GM23338 (cell line): ENCODE measurements around the gene TMEM209. TPM values are rescaled to one million over a fixed set of nuclear protein-coding genes. Genes with fewer than 3 reads are reported as not detected.
A peak's percentile ranks its signal among the peaks of the same experiment; 100 is the strongest.

Experiments used
- ATAC-seq: fragments of 200-7000 bp; cut with Tn5 transposase; 3 replicates; pipeline ENCODE4 v1.9.1; 2020
- DNase-seq: peaks from one replicate; pipeline ENCODE4 v3.0.0-alpha.2; 2015; ENCODE audit warnings: low spot score
- H2AFZ ChIP-seq: fragments of 200-600 bp; sonication (generic); 2 replicates; pipeline ENCODE4 v1.8.0; 2016; ENCODE audit warnings: antibody characterized with exemption, mild to moderate bottlenecking, moderate library complexity
- H3F3A ChIP-seq: fragments of 200-600 bp; sonication (generic); replicated peaks from 2 replicates; pipeline ENCODE4 v1.8.0; 2017; ENCODE audit warnings: antibody characterized with exemption, mixed run types, low read depth
- H3K27ac ChIP-seq: fragments of 200-600 bp; sonication (generic); 2 replicates; pipeline ENCODE4 v1.6.1; 2016; ENCODE audit warnings: low read depth
- H3K27me3 ChIP-seq: fragments of 200-600 bp; sonication (generic); 2 replicates; pipeline ENCODE4 v1.8.0; 2016; ENCODE audit warnings: mild to moderate bottlenecking, mixed run types, moderate library complexity; ENCODE audit not compliant: insufficient read depth
- H3K36me3 ChIP-seq: fragments of 200-600 bp; sonication (generic); 2 replicates; pipeline ENCODE4 v1.8.0; 2016; ENCODE audit warnings: mild to moderate bottlenecking; ENCODE audit not compliant: insufficient read depth
- H3K4me1 ChIP-seq: fragments of 200-600 bp; sonication (generic); 2 replicates; pipeline ENCODE4 v1.8.0; 2016; ENCODE audit warnings: mild to moderate bottlenecking, moderate library complexity; ENCODE audit not compliant: insufficient read depth
- H3K4me2 ChIP-seq: fragments of 200-600 bp; sonication (generic); 2 replicates; pipeline ENCODE4 v1.7.1; 2017; ENCODE audit warnings: mixed run types
- H3K4me3 ChIP-seq: fragments of 200-600 bp; sonication (generic); 2 replicates; pipeline ENCODE4 v1.6.1; 2016; ENCODE audit warnings: mixed run types
- H3K79me2 ChIP-seq: fragments of 200-600 bp; sonication (generic); replicated peaks from 2 replicates; pipeline ENCODE4 v1.8.0; 2017; ENCODE audit warnings: mild to moderate bottlenecking; ENCODE audit not compliant: insufficient read depth
- H3K9me2 ChIP-seq: fragments of 200-600 bp; sonication (generic); 2 replicates; pipeline ENCODE4 v1.8.0; 2017; ENCODE audit not compliant: insufficient read depth
- H4K20me1 ChIP-seq: fragments of 200-600 bp; sonication (generic); replicated peaks from 2 replicates; pipeline ENCODE4 v1.8.0; 2017; ENCODE audit warnings: mild to moderate bottlenecking; ENCODE audit not compliant: insufficient read depth
- H3K27ac Mint-ChIP-seq: 2 replicates; pipeline ENCODE4 v1.8.0; 2020; ENCODE audit warnings: inconsistent platforms, mild to moderate bottlenecking, moderate library complexity, mixed read lengths
- H3K27me3 Mint-ChIP-seq: 3 replicates; pipeline ENCODE4 v1.8.0; 2022; ENCODE audit warnings: low read depth, mild to moderate bottlenecking, moderate library complexity, mixed read lengths, inconsistent platforms; ENCODE audit not compliant: insufficient read depth, poor library complexity
- H3K36me3 Mint-ChIP-seq: 3 replicates; pipeline ENCODE4 v1.8.0; 2021; ENCODE audit warnings: low read depth, mild to moderate bottlenecking, inconsistent platforms, moderate library complexity, mixed read lengths
- H3K4me1 Mint-ChIP-seq: 3 replicates; pipeline ENCODE4 v1.8.0; 2020; ENCODE audit warnings: mild to moderate bottlenecking, inconsistent platforms, mixed read lengths
- H3K4me3 Mint-ChIP-seq: 3 replicates; pipeline ENCODE4 v1.8.0; 2021; ENCODE audit warnings: moderate library complexity, mild to moderate bottlenecking, inconsistent platforms, mixed read lengths
- H3K9me3 Mint-ChIP-seq: 3 replicates; pipeline ENCODE4 v1.8.0; 2020; ENCODE audit warnings: moderate library complexity, mild to moderate bottlenecking, inconsistent platforms, mixed read lengths
- CREB1 ChIP-seq: fragments of 250-450 bp; sonication (Bioruptor Pico); IDR thresholded peaks from 2 replicates; pipeline ENCODE4 v1.5.0; 2020; ENCODE audit warnings: low read depth, mild to moderate bottlenecking, moderate library complexity
- EZH2 ChIP-seq: fragments of 200-600 bp; sonication (generic); IDR thresholded peaks from one replicate; pipeline ENCODE4 v1.8.0; 2017; ENCODE audit warnings: antibody characterized with exemption, mild to moderate bottlenecking, low read depth; ENCODE audit not compliant: unreplicated experiment
- JUNB ChIP-seq: IDR thresholded peaks from one replicate; pipeline ENCODE4 v1.6.1; 2016; ENCODE audit warnings: antibody characterized with exemption; ENCODE audit not compliant: unreplicated experiment
- NANOG ChIP-seq: IDR thresholded peaks from 2 replicates; pipeline ENCODE4 v1.6.1; 2016; ENCODE audit warnings: antibody characterized with exemption, borderline replicate concordance
- POLR2AphosphoS5 ChIP-seq: IDR thresholded peaks from 2 replicates; pipeline ENCODE4 v1.6.1; 2016; ENCODE audit warnings: antibody characterized with exemption, low read depth
- STAT1 ChIP-seq: IDR thresholded peaks from one replicate; pipeline ENCODE4 v1.6.1; 2016; ENCODE audit warnings: antibody characterized with exemption; ENCODE audit not compliant: unreplicated experiment
- ZNF114 ChIP-seq: fragments of 250-450 bp; sonication (Bioruptor Pico); IDR thresholded peaks from 2 replicates; pipeline ENCODE4 v1.5.0; 2020; ENCODE audit warnings: mild to moderate bottlenecking, moderate library complexity
- ZNF331 ChIP-seq: fragments of 250-450 bp; sonication (Bioruptor Pico); IDR thresholded peaks from 2 replicates; pipeline ENCODE4 v1.5.0; 2020; ENCODE audit warnings: low read depth, mild to moderate bottlenecking, moderate library complexity
- ZNF462 ChIP-seq: fragments of 250-450 bp; sonication (Bioruptor Pico); IDR thresholded peaks from 2 replicates; pipeline ENCODE4 v1.5.0; 2020; ENCODE audit warnings: mild to moderate bottlenecking, moderate library complexity
- polyA plus RNA-seq: library from polyadenylated mRNA; unstranded; fragments of >200 nt; fragmentation: Nextera tagmentation; extraction: Ambion mirVana; gene quantifications from 2 replicates; pipeline ENCODE4 v1.2.1, GENCODE V29; 2016
- total RNA-seq: library from RNA; depleted of rRNA; stranded (reverse); fragments of >200 nt; shearing (Covaris generic); gene quantifications from 2 replicates; pipeline ENCODE4 v1.2.3, GENCODE V29; 2014

Gene TMEM209
- total and polyA plus RNA-seq, 2 experiments from 2014 or later, result 18.6 to 26.2 TPM

GRCh38 chr7:130228840-130229502 lies 23.8 kb upstream of the TMEM209 start (continued):
- TF ChIP-seq NANOG (no peak), JUNB (no peak), CREB1 (CRISPR knock-in tag) (no peak), ZNF331 (CRISPR knock-in tag) (no peak), ZNF114 (CRISPR knock-in tag) (no peak)

GRCh38 chr7:130227883-130228575 lies 22.8 kb upstream of the TMEM209 start:
- H3K4me2 ChIP-seq, result peak overlapping the region; percentile 59
- ATAC-seq, result no peak
- no peak overlapping the region for H3K4me3 ChIP-seq
- no peaks in the 10 kb centered on the region for H3K36me3 ChIP-seq
- no peak overlapping the region for H3K27ac ChIP-seq
- peaks cover 11% of the 10 kb centered on the region for H3K4me1 ChIP-seq
- no peak overlapping the region for H2AFZ ChIP-seq
- no peaks in the 10 kb centered on the region; the same call in 2 of the 3 replicates for H3K36me3 Mint-ChIP-seq
- no peaks in the 10 kb centered on the region for H4K20me1 ChIP-seq
- H3F3A ChIP-seq, result no peaks in the 10 kb centered on the region
- peaks cover 5% of the 10 kb centered on the region for H3K27me3 Mint-ChIP-seq
- no peaks in the 10 kb centered on the region for H3K79me2 ChIP-seq
- no peaks in the 10 kb centered on the region for H3K27me3 ChIP-seq
- peaks cover 4% of the 10 kb centered on the region for H3K9me3 Mint-ChIP-seq
- TF ChIP-seq STAT1 (no peak), ZNF462 (CRISPR knock-in tag) (no peak), EZH2 (no peak), JUNB (no peak), POLR2AphosphoS5 (no peak)
- peaks cover 5% of the 10 kb centered on the region; the same call in 1 of the 2 replicates for H3K9me2 ChIP-seq
- no peak overlapping the region for H3K27ac Mint-ChIP-seq
- no peak for DNase-seq
- no peak overlapping the region for H3K4me3 Mint-ChIP-seq
- peaks cover 3% of the 10 kb centered on the region for H3K4me1 Mint-ChIP-seq
